Peyer's patch (tissue), 4 donors: Measurements from ENCODE around the gene C20orf96.

Experiments
- CTCF ChIP-seq, 6 experiments: fragments of 450-650 bp in 4 of 6; fragments of 200-600 bp in 2 of 6; sonication (generic) in 1 of 6; IDR thresholded peaks; one replicate each; pipeline ENCODE4 v1.5.1; 2017 to 2019; ENCODE audit warnings: antibody characterized with exemption in 6 of 6, mild to moderate bottlenecking in 3 of 6, moderate library complexity in 1 of 6
- POLR2A ChIP-seq, 2 donors: fragments of 450-650 bp; IDR thresholded peaks; one replicate each; pipeline ENCODE4 v1.5.1; 2017; ENCODE audit warnings: antibody characterized with exemption in 2 of 2, mild to moderate bottlenecking in 2 of 2, moderate library complexity in 2 of 2

- peak; percentile 66 to 84 (median 78) for TF ChIP-seq CTCF (IDR thresholded peaks at IDR 0.05)
- TF ChIP-seq POLR2A (IDR thresholded peaks at IDR 0.05): no peak
These were observed 39.9 kb upstream of the C20orf96 start for GRCh38 chr20:330233-331149.
